Endometrium (tissue), 2 donors: Measurements from ENCODE around the gene MEF2C.

Source experiments
- FAIRE-seq: peaks from 2 replicates; lab custom pipeline; 2012; peaks lifted over from hg19 to GRCh38; lab: Jason Lieb, UNC
- donor health status: control.
- donor health status: control.

Gene MEF2C

DNA sequence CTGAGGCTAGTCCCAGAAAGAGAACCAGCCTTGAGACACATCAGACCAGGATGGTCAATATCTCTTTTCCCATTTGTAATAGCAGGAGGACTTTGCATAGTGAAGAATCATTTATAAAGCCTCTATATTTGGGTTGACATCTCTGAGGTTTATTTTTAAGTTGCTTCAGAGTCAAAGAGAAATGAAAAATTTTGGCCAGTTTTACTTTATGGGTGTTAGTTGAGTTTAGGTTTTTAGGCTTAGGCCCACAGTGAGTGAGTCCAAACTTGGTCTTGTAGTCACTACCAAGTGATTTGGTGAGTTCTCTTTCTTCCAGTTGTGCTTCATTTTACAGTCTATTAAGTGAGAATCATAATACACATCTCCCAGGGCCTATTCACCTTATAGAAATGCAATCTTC lies 5.3 kb upstream of the MEF2C start:
- no peak for FAIRE-seq

DNA sequence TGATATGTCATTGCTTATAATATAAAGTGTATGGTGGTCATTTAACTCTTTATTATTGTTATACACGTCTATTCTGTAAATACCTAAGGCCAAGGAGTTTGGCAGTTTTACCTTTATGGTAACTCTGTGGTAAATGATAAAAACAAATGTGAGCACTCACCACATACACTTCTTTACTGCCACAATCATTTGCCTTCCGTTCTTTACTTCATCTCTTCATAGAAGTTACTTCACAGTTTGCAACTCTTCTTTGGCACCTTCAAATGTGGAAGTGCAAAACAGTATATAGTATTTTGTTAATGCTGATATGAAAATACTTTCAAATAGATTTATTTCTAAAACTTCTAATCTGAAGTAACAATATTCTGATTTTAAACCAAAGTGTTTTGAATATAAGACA lies 4.4 kb upstream of the MEF2C start:
- FAIRE-seq = no peak

DNA sequence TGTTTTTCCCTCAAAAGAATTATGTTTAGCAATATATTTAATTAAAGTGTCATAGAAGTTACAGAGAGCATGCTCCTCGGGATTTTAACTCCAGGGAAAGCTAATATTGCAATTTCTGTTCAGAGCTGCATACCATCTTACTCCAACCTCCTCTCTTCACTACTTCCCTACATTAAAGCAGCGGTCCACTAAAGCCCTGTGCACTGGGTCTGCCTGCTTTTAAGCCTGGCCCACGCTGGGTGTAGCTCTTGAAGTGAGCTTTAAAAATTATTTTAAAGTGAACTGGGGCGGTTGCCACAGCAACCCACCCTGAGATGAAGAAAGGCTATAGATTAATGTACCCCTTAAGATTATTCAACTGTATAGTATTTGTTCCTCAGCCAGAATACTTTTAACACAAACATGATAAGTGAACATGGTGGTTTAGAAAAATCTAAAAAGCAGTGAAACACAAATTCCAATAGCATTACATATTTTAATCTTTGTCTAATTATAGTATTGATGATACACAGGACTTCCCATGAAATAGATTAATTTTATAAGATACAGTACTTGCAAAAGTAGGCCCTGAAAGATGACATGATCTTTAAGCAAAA lies 3.9 kb upstream of the MEF2C start:
- no peak for FAIRE-seq

DNA sequence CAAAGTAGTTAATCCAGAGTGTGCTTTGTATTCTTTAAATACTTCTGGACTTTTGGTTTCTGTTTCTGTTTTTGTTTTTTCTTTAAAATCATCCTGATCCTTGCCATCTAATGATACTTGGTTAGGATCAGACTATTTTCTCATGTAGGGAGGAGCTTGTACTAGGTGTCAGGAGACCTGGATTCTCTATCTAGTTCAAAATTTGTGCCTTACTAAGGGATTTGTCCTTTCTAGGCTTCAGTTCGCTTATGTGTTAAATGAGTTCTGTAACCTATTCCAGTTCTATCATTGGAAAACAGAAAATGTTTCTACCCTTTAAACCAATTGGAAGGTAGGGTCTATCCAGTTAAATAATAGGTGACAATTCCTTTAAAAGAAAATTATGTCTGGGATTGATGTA lies 3.3 kb upstream of the MEF2C start:
- no peak for FAIRE-seq

DNA sequence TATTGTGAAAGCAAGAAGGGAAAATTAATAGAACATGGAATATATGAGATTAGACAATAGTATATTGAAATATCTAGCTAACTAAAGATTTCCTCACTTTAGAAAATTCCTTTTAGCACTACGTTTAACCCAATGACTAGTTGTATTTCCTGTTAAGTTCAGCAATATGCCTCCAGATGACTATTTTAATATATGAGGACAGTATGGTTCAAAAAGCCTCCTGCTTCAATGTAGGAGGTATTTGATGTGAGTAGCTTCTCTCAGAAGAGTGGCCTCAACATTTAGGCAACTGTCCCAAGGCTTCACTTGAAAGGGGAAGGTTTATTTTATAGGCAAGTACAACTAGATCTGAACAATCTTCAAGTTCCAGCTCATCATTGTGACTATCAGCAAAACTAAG lies 2.0 kb upstream of the MEF2C start:
- no peak for FAIRE-seq

DNA sequence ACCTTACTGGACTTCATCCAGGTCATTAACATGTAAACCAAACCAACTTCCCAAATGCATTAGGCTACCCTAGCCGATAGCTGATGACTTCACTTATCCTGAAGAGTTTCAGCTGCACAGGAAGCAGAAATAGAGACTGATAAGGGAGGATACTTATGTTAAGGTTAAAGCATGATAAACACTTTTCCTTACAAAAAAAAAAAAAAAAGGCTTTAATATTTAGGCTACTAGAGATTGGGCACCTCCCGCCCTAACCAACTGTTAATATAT lies 1.6 kb upstream of the MEF2C start:
- no peak for FAIRE-seq

DNA sequence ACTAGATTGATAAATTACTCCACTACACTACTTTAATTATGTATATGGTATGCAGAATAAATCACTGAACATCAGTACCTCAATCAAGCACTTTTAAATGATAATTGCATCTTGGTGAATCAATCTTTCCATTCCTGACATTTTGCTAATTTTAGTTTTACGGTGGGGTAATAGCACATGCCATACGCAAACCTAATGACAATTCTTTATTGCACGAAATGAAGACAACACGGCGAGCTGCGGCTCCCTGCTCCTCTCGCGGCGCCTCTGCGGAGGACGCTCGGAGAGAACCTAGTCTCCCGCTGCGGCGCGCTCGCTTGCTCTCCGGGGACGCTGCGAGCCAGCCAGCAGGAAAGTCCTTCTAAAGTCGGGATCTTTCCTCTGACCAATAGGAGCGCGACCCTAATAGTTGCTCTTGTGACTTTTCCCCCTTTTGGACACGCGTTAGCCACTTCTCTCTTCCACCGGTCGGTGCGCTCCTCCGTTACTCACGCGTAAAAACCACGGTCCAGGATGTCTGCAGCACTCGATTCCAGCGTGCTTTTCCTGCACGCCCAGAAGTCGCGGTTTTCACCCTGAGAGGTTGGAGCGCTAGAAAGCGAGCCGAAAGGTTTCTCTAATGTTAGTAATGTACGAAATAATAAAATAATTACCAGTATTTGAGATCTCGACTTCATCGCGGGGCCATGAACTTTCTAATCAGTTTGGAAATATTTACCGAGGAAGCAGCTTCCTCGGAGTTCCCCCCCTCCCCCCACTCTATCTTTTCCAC lies 1.0 kb upstream of the MEF2C start:
- FAIRE-seq = no peak

DNA sequence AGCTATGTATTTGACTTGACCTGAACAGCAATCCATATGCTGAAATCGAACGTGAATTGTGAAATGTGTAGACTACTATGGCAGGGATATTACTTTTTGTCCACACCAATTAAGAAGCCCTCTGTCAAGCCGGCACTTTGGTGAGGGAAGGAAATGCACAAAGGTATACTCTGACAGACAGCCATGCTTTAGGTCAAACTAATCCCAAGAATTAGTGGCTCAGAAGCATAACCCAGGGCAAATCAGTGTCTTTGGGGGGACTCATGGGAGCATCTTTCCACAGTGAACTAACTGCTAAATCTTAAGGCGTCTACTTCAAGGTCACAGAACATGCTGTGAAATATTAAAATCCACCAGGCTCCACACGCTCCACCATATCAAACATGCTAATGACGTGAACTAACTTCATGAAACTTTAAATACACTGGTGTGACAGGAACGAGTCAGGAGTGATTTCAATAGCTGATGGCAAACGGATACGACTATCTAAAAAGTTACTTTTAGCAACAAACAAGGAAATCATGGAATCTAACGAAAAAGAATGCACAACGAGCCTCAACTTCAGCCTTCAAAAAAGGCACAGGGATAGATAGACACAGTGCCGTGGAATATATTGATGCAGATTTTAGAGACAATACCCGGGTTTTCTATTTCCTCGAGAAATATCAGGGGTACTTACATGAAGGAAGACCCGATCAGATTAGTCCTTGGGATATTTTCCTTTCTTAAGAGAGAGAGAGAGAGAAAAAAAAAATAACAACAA lies 527 bp downstream of the MEF2C start:
- no peak for FAIRE-seq

DNA sequence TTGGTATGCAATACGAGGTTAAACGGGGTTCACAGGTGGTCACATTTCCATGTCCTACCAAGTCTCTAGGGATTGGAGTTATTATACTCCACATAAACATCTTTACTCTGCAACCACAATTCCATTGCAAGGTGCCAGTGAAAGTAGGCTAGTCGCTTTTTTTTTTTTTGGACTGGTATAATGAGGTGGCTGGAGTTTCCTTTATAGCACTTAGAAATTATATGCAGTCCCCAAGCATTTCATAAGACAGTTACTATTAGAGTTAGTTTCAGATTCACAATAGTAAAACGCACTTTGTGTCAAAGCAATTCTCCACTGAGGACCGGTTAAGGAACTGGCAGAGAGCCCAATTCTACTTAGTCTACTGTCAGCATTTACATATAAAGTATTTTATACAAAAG lies 1.4 kb downstream of the MEF2C start:
- no peak for FAIRE-seq

DNA sequence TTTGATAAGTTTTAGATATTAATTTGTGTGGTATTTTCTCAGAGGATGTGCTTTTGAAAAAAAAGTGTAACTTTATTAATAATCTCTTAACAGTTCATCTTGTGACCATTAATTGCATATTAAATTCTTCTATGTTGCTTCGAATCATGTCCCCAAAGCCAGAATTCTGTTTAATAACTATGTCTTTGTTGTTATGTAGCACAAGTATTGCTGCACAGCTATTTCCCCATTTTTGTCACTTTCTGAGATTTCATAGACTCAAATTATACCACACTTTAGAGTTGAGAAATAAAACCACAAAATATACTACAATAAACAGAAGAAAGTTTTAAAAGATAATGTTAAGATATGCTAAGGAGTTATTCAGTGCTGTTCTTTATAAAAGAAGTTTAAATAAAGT lies 2.8 kb downstream of the MEF2C start:
- no peak for FAIRE-seq

DNA sequence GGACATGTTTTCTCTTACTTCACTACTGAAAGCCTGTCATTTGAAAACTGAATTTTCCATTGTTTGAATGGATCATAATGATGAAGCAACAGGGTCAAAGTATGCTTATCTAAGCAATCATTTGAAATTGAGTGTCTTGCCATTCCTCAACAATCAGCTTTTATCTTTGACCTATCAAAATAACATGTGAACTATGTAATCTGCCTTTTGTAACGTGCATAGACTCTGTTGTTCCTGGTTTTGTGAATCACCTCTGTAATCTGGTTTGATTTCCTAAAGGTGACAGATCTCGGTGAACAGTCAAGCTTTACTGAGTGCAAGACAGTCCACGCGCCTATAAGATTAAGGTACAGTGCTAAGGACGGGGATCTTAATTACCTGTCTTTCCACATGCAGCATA lies 3.3 kb downstream of the MEF2C start:
- no peak for FAIRE-seq

DNA sequence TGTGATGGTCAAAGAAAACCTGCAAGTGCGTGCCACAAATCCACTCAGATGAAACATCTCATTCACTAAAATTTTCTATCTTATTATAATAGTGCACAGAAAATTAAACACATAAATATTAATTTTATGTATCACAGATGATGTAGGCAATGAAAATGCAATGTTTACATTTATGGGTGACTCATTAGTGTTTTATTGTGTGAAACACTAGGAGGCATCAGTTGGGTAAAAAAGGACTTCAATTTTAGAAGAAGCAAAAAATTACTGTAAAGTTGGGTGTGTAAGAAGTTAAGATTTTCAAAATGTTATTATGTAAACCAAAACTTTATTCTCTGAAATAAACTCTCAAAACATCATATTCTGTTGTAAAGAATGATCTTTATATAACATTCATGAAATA lies 4.0 kb downstream of the MEF2C start:
- FAIRE-seq = peak; percentile 15

DNA sequence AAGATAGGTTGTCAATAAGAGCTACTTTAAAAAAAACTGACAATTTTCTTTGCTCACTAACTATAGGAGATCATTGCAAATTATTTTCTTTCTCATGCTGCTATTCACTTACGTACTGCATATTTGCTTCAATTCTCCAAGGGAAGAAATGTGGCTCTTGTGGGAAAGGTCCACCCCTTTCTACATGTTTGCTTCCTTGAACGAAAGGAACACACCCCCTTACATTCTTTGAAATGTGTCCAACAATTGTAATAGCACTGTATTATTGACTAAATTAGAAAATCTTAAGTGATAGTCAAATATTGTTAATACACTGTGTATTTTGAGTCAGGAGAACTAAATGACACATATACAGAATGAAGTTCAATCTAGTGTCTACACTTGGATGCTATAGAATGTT lies 5.2 kb downstream of the MEF2C start:
- no peak for FAIRE-seq

DNA sequence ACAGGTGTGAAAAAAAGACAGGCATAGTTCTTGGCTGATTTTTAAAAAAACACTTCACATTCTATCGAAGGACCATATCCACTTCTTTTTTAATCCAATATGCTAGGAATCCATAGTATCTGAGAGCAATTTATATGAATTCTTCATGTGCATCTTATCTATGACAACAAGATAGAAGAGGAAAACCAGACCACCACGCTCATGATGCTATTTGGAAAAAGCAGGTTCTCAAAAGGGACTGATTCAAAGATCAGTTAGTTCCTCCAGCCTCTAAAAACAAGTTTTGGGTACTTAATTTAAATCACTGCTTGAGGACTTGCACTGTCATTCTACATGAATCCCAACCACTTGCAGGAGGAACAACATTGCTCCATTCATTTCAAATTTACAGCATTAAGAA lies 6.3 kb downstream of the MEF2C start:
- no peak for FAIRE-seq

DNA sequence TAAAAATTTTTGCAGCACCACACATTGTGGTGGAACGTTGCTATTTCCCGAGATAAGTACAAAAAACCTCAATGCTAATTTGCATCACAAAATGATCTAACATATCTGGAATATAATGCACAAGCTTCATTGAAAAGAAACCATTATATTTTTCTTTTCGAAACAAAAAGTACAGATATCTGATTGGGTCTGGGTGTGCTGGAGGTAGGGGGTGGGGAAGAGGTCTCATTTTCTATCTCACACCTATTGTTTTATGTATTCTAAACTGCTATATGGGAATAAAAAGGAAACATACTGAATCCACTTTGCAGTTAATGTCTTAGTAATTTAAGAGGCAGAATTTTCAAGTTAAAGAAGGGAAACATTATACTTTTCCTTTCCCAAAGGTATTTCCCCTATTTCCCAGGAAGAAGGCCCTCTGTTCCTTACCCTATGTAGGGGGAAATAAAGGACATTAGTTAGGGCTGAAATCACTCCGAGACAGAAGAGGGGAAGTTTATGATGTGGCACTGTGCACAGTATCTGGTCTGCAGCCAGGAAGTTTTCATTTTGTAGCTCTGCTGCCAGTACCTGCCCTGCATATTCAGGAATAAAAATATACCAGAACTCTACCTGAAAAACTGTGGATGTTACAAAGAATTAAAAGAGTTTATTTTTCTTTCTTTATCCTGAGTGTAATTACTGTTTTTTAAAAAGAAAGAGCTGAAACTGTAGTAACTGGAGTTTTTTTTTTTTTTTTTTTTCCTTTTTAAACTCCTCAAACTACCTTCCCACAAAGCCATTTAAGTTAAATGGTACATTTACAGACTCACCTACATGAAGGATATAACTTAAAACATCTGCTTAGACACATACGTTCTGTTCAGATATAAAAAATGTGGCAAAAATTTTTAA lies 7.4 kb downstream of the MEF2C start:
- no peak for FAIRE-seq

DNA sequence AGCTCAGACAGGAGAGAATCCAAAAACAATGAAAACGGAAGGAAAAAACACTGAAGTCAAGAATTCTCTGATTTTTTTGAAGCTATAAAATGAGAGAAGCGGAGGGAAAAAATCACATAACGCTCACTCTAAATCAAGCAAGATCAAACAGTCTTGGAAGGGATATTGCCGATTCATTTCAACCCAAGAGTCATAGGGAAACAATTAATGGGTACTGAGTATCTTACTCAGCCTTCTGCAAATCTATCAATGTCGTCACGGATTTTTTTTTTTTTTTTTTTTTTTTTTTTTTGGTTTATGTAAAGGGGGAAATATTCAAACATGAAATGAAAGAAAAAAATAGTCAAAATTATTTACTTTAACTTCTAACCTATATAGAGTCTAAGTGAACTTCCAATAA lies 9.5 kb downstream of the MEF2C start:
- no peak for FAIRE-seq

DNA sequence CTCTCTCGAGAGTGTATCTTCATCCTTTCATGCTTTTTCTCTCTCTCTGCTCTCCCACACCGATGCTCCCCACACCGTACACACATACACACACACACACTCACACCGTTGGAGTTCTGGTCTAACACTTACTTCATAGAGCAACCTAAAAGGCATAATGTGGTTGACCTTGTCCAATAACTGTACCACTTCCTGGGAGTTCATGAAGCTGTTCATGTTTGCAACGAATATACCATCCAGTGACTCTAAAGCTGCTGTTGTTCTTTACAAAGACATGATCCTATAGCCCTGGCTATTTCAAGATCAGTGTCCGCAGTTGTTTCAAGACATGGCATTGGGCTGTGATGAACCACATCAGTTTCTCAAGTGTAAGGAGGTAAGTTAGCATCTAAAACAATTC lies 10.0 kb downstream of the MEF2C start:
- no peak for FAIRE-seq

DNA sequence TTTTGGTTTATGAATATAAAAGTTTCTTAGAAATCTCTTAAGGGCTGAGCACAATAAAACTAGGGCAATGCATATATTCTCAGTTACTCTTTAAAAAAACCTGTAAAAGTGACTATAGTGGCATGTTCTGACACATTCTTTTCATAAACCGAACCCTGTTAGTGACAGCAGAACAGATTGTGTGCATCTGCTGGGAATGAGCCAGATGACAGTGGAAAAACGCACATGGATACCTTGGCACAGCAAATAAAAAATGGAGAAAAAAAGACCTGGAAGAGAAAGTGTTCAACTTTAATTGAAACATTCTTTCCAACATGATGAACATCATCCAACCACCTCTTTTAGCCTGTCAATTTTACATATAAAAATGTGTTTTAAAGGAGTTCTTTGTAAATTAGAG lies 12.7 kb downstream of the MEF2C start:
- no peak for FAIRE-seq

DNA sequence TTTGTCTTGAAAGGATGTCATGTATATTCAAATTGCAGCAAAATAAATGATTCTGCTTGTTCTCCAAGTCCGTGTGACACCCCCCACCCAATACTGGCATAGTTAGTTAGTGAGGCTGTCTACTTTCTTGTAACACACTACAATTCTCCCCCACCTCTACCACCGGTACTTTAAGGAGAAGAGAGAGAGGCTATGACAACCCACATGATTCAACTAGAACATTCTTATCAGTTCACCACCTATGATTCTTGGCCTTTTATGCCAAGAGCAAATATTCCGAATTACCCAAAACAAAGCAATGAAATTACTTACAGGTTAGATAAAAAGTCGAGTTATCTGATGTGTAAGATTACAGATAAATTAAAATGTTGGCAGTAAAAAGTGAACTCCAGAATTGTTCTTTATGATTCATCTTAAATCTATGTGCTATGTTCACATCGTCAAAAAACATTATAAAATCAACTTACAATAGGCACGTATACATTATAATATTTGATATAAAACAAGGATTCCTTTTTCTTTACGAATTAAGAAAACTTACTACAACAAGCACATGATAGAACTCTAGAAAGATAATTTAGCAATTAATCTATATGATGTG lies 14.4 kb downstream of the MEF2C start:
- FAIRE-seq = no peak

DNA sequence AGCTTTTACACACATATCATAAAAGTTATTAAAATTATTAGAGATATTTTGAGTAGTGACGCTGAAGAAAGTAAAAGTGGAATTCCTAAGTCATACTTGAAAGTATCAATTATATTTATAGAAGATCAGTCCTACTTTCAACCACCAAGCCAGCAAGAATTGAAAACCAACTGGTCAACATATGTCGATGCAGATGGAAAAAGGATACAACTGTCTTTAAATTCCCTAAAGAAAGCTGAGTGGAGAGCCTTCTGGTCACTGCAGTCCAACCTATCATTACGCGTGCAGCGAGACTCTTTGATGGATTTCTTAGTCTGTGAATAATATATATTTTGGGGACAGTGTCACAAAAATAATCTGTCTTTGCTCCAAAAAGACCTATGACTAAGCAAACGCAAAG lies 15.3 kb downstream of the MEF2C start:
- FAIRE-seq = no peak

DNA sequence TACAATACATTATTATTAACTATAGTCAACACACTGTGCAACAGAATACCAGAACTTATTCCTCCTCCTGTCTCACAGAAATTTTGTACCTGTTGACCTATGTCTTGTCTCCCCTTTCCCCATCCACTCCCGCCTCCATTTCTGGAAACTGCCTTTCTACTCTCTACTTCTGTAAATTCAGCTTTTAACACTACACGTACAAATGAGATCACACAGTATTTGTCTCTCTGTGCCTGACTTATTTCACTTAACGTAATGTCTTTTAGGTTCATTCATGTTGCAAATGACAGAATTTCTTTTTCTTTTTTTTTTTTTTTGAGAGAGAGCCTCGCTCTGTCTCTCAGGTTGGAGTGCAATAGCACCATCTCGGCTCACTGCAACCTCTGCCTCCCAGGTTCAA lies 19.5 kb downstream of the MEF2C start:
- no peak for FAIRE-seq

DNA sequence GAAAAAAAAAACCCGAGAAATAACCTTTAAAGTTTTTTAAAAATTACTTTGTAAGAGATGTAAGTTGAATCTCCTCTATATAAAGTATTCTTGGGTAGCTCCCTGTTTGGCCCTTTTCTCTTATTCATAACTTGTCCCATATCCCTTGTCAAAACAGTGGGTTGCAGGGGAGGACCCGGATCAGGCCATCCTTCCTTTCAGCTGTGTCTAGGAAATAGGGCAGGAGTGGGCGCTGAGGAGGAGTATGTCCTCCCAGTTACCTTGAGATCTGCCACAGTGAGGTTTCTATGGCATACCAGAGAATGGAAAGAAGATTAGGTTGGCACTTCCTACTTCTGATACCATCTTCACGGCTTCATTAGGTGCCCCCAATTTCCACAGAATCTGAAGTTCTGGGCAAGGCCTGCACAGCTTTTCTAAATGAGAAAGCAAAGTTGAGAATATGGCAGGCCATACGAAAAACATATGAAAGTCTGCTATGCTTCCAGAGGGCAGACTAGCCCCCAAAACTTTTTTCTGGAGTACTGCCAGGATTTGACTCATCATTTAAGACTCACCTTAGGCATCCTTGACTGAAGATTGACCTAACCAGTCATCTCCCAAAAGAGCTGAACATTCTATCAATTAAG lies 20.3 kb downstream of the MEF2C start:
- no peak for FAIRE-seq
